WI38 (cell line): Measurements from ENCODE around the gene PIAS4.

Source experiments
- H3K4me3 ChIP-seq: 2 replicates; pipeline ENCODE4 v1.5.1; 2011; ENCODE audit warnings: low read depth, mild to moderate bottlenecking, control low read depth, low read length
- CTCF ChIP-seq: IDR thresholded peaks from 2 replicates; pipeline ENCODE4 v1.5.1; 2012; ENCODE audit warnings: low read depth, mild to moderate bottlenecking, control low read depth, low read length

Gene PIAS4

GRCh38 chr19:4027146-4027545 lies 19.6 kb downstream of the PIAS4 start:
- TF ChIP-seq CTCF, result no peak
- H3K4me3 ChIP-seq, result no peak overlapping the region

- no peak for TF ChIP-seq CTCF
- H3K4me3 ChIP-seq, result no peak overlapping the region
Observed at GRCh38 chr19:4028334-4029246, 21.1 kb downstream of the PIAS4 start.

- no peak for TF ChIP-seq CTCF
Observed at GRCh38 chr19:4029247-4029614, 21.7 kb downstream of the PIAS4 start.

GRCh38 chr19:4030552-4030951 lies 23.0 kb downstream of the PIAS4 start:
- TF ChIP-seq CTCF, result no peak
- no peak overlapping the region for H3K4me3 ChIP-seq

More at GRCh38 chr19:4029247-4029614, 21.7 kb downstream of the PIAS4 start:
- H3K4me3 ChIP-seq, result no peak overlapping the region

- TF ChIP-seq CTCF, result no peak
- no peak overlapping the region for H3K4me3 ChIP-seq
Observed at GRCh38 chr19:4030981-4031380, 23.4 kb downstream of the PIAS4 start.

- no peak for TF ChIP-seq CTCF
- H3K4me3 ChIP-seq, result no peak overlapping the region
Observed at GRCh38 chr19:4031420-4031819, 23.9 kb downstream of the PIAS4 start.

- TF ChIP-seq CTCF, result no peak
- H3K4me3 ChIP-seq, result no peak overlapping the region
Observed at GRCh38 chr19:4032436-4032835, 24.9 kb downstream of the PIAS4 start.
